WTC11 (cell line): ENCODE data around the gene FGD5.

Experiments
- NFYB ChIP-seq: sonication (generic); formaldehyde crosslinking; conservative IDR thresholded peaks from 2 replicates; pipeline ENCODE4 v1.8.0; 2022; ENCODE audit warnings: low read depth, missing genetic modification reagents
- SP1 ChIP-seq: sonication (generic); formaldehyde crosslinking; conservative IDR thresholded peaks from 2 replicates; pipeline ENCODE4 v1.8.1; 2022; ENCODE audit warnings: missing genetic modification reagents
- ZNF138 ChIP-seq: sonication (generic); formaldehyde crosslinking; conservative IDR thresholded peaks from 2 replicates; pipeline ENCODE4 v1.8.1; 2022; ENCODE audit warnings: mild to moderate bottlenecking, moderate library complexity, missing genetic modification reagents
- ZNF416 ChIP-seq: fragments of 250-450 bp; sonication (Bioruptor Pico); IDR thresholded peaks from 2 replicates; pipeline ENCODE4 v1.9.0; 2021; ENCODE audit warnings: mild to moderate bottlenecking, inconsistent platforms
- TF ChIP-seq, protein P1 (sequence below): fragments of 200-600 bp; IDR thresholded peaks from 2 replicates; pipeline ENCODE4 v1.8.0; 2022; ENCODE audit warnings: antibody characterized with exemption

DNA sequence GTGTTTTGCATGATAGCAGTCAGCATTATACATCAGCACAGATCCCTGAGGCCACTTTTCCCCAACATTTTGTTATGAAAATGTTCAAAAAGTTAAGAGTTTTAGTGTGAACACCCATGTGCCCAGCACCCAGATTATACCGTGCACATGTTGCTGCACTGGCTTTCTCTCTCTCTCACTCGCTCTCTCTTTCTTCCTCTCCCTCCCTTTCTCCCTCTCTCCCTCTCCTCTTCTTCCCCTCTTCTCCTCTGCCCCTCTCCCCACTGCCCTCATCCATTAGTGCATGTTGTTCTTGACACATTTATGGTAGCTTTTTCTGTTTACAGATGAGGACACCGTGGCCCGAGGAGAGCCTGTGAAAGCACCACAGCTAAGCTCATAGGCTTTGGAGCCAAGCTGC is 7.3 kb downstream of the FGD5 start:
- TF ChIP-seq ZNF416 (CRISPR knock-in tag) (no peak), SP1 (CRISPR knock-in tag) (no peak), ZNF138 (no peak), NFYB (CRISPR knock-in tag) (no peak)
- TF ChIP-seq, protein P1, sequence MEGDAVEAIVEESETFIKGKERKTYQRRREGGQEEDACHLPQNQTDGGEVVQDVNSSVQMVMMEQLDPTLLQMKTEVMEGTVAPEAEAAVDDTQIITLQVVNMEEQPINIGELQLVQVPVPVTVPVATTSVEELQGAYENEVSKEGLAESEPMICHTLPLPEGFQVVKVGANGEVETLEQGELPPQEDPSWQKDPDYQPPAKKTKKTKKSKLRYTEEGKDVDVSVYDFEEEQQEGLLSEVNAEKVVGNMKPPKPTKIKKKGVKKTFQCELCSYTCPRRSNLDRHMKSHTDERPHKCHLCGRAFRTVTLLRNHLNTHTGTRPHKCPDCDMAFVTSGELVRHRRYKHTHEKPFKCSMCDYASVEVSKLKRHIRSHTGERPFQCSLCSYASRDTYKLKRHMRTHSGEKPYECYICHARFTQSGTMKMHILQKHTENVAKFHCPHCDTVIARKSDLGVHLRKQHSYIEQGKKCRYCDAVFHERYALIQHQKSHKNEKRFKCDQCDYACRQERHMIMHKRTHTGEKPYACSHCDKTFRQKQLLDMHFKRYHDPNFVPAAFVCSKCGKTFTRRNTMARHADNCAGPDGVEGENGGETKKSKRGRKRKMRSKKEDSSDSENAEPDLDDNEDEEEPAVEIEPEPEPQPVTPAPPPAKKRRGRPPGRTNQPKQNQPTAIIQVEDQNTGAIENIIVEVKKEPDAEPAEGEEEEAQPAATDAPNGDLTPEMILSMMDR, result no peak
